PC-9 (cell line): ENCODE data around the gene CAMK2N1.

Experiments used
- EZH2 ChIP-seq: fragments of 200-600 bp; sonication (generic); IDR thresholded peaks from 2 replicates; pipeline ENCODE4 v1.8.0; 2017; ENCODE audit warnings: antibody characterized with exemption, low read depth
- TF ChIP-seq, protein P1 (sequence below): fragments of 200-600 bp; sonication (generic); conservative IDR thresholded peaks from 2 replicates; pipeline ENCODE4 v1.6.1; 2017; ENCODE audit warnings: mixed run types, antibody characterized with exemption, mild to moderate bottlenecking, moderate library complexity

DNA sequence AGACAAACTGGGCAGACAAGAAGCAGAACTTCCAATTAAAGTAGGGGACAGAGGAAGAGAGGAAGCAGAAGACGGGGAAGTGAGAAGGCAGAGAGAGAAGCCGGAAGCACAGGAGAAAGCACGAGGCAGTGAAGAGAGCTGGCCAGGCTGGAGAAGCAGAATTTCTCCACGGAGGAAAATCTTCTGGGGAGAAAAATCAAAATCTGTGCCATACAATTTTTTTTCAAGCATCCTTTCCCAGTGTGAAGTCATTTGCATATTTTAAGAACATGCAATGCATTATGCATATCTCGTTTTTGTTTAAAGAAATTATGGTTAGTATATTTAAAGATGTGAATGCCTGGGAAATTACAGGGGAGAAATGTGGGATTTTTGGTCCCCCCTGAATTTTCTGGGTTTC lies 7.3 kb upstream of the CAMK2N1 start:
- TF ChIP-seq, protein P1, sequence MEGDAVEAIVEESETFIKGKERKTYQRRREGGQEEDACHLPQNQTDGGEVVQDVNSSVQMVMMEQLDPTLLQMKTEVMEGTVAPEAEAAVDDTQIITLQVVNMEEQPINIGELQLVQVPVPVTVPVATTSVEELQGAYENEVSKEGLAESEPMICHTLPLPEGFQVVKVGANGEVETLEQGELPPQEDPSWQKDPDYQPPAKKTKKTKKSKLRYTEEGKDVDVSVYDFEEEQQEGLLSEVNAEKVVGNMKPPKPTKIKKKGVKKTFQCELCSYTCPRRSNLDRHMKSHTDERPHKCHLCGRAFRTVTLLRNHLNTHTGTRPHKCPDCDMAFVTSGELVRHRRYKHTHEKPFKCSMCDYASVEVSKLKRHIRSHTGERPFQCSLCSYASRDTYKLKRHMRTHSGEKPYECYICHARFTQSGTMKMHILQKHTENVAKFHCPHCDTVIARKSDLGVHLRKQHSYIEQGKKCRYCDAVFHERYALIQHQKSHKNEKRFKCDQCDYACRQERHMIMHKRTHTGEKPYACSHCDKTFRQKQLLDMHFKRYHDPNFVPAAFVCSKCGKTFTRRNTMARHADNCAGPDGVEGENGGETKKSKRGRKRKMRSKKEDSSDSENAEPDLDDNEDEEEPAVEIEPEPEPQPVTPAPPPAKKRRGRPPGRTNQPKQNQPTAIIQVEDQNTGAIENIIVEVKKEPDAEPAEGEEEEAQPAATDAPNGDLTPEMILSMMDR: no peak
- TF ChIP-seq EZH2: no peak
